Measurements from ENCODE around the gene CCDC73.
"Not testable (repeated sequence)": the region's sequence is repeated elsewhere in the genome, so short reads cannot be mapped to it uniquely, and the experiment has no call there.

CCDC73 gene

DNA sequence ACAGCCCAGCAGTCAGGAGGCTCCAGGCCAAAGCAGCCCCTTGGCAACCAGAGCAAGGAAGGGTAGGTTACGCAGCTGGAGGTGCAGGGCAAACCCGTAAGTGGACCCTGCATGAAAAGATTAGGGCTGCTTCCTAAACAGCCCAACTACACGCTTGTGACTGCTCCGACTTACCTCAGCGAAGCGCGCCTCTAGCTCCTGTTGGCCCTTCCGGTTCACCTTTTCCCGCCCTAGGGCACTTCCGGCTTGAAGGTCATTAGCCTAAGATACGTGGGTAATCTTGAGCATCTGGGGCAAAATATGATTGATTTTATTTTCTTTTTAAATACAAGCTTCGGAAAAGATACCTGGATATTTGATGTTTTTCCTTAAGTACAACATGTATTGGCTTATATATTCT is at the start of gene CCDC73:
TSS of gene CCDC73 (minus strand) at position 224 of the 400 bp plus-strand sequence. CDS start 34,419 bp downstream, outside the sequence.
- no peak for DNase-seq (ENCODE audit: low read depth)

DNA sequence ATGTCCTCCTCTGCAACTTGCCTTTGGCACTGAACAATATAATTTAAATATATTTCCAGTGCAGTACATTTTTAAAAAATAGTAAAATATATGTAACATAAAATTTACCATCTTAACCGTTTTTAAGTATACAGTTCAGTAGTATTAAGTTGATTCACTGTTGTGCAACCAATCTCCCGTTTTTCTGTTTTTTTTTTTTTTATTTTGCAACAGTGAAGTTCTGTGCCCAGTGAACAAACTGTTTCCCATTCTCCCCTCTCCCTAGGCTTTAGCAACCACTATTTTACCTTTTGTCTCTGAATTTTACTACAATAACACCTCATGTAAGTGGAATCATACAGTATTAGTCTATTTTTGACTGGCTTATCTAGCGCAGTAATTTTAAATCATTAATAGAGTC is 49.1 kb upstream of the CCDC73 start:
- no peak for DNase-seq (ENCODE audit: low read depth)

- DNase-seq (ENCODE audit: low read depth) = no peak
These were observed 46.1 kb upstream of the CCDC73 start for GRCh38 chr11:32840587-32840986.

- no peak for DNase-seq (ENCODE audit: low read depth)
These were observed 44.8 kb upstream of the CCDC73 start for GRCh38 chr11:32839308-32839707.

DNA sequence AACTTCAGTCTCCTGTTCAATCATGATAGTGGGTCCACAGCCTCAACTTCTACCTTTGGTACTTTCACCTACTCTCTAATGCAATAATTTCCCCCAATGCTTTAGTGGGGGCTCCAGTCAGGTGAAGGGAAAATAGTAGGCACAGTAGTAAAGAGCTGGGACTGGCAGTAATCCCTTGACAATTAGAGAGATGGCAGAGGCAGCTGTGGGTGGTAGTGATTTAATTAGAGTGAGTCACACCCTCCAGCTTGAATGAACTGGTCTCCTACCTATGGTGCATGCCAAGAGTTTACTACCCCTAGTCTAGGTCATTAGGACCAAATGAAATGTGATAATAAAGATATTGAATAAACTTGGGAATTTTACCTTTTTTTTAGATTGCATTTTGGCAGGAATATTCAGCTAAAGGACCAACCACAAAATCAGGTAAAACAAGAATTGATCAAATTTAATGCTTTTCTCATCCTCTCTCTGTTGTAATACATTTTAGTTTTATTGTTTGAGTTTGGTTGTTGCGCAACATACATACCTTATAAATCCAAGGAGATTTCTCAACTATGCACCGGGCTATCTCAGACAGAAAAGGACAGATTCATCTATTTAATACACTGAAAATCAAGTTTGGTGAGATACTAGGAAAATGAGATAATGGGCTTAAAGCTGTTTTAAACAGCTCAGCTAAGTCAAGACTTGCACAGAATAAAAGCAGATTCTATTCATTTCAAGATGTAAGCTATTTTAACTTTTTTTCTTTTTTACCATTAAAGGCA is 44.2 kb upstream of the CCDC73 start:
- DNase-seq (ENCODE audit: low read depth) = peak; percentile 67

GRCh38 chr11:32836946-32837345 is 42.5 kb upstream of the CCDC73 start:
- no peak for DNase-seq (ENCODE audit: low read depth)

- no peak for DNase-seq (ENCODE audit: low read depth)
These were observed 39.5 kb upstream of the CCDC73 start for GRCh38 chr11:32833921-32834320.

DNA sequence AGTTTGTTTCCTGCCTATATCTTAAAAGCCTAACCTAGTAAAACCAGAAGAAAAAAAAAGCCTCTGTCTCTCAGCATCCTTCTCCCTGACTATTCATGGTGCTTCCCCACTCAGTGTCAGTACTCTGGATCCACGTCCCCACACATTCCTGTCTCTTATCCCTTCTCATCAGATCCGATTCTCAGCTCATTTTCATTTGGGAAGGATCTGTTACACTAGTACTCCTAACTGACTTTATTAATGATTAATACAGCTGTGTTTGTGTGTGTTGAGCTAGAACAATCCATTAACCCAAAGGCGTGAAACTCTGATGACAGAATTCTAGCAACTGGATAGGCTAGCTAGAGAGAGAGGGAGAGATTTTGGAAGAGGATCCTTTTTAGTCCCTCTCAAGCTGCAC is 36.8 kb upstream of the CCDC73 start:
- no peak for DNase-seq (ENCODE audit: low read depth)

GRCh38 chr11:32830796-32831195 is 36.3 kb upstream of the CCDC73 start:
- DNase-seq (ENCODE audit: low read depth) = no peak

DNA sequence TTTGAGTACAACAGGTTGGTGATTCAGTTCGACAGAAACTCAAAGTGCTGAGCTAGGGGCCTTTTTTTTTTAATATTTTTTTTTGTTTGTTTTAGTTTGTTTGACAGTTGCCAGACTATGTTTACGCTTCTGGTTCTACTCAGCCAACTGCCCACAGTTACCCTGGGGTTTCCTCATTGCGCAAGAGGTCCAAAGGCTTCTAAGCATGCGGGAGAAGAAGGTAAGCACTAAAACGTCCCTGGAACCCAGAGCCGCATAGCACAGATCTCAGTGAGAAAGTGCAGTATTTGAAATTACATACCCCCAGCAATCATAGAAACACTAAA is 35.9 kb upstream of the CCDC73 start:
- peak; percentile 73 for DNase-seq (ENCODE audit: low read depth)

DNA sequence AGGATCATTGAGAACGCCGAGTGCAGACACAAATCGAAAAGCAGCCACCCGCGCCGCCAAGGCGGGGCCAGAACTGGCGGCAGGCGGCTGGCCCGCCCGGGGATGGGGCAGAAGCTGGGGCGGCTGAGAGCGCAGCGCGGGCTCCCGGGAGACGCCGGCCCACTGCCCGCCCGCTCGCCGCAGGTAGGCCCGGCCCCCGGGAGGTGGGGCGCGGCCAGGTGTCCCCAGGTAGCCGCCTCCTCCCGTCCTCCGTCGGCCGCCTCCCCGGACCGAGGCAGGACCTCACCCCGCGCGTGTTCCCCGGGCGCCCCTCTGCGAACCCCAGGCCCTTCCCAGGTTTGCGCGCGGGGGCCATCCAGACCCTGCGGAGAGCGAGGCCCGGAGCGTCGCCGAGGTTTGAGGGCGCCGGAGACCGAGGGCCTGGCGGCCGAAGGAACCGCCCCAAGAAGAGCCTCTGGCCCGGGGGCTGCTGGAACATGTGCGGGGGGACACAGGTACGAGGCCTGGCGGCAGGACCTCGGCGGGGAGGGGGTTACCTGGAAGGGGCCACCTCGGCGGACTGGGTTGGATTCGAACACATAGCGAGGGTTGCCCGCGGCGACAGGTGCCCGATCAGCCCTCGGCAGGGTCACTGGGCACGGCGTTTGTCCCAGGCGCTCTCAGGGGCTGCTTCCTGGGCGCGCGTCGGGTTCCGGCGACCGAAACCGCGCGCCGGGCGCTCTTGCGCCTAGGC is 35.4 kb upstream of the CCDC73 start, which contains the start of gene PRRG4:
TSS of gene PRRG4 (plus strand) at position 248 of the 733 bp plus-strand sequence. CDS start 603 bp downstream, outside the sequence.
- no peak for DNase-seq (ENCODE audit: low read depth)

DNA sequence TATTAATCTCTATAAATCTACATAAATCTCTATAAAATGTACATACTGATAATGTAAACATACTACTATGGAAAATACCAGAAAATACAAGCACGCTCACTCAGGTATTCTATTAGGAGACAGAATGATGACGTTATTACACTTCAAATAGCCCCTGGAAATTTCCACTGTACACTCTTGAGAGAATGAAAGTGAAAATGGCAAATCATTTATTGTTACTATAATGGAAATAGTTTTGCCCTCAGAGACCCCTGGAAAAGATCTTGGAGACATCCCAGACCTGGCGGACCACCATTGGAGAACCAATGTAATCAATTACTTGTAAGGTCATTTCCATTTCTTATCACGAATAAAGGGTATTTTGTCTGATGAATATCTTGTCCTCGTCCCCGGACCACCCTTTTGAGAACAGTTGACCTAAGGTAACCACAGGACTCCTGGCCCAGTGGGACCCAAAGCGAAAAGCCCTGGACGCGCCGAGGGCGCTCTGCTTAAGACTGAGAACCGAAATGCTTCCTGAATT is 34.8 kb upstream of the CCDC73 start:
- DNase-seq (ENCODE audit: low read depth) = no peak

- DNase-seq (ENCODE audit: low read depth) = no peak
These were observed 32.8 kb upstream of the CCDC73 start for GRCh38 chr11:32827276-32827675.

DNA sequence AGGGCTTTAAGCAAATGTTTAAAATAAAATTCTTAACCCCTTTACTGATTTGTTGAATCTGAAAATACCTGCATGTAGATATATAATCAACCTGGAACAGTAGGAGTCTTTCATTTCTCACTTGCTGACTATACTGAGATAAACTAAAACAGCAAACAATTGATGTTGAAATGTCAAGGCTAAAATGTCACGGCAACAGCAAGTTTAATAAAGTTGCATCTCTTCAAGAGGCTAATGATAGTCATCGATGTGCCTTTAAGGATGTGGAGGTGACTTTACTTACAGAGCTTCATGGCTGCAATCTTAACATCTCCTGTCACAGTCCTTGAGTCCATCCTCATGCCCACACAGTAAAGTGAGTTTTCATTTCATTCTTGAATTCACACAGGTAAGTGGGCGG is 31.7 kb upstream of the CCDC73 start:
- no peak for DNase-seq (ENCODE audit: low read depth)

DNA sequence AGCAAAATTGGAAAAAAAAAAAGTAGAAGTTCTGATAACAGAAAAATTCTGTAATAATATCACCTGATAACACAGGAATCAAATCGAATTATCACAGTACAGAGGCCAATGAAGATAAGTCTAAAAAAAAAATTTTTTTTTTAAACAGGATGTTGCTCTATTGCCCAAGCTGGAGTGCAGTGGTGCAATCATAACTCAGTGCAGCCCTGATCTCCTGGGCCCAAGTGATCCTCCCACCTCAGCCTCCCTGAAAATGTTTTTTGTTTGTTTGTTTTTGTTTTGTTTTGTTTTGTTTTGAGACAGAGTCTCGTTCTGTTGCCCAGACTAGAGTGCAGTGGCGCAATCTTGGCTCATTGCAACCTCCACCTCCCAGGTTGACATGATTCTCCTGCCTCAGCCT is 29.2 kb upstream of the CCDC73 start:
- not testable (repeated sequence) for DNase-seq (ENCODE audit: low read depth)

- DNase-seq (ENCODE audit: low read depth) = no peak
These were observed 27.6 kb upstream of the CCDC73 start for GRCh38 chr11:32821917-32822560.

- peak; percentile 25 for DNase-seq (ENCODE audit: low read depth)
These were observed 27.1 kb upstream of the CCDC73 start for GRCh38 chr11:32821517-32821916.

- no peak for DNase-seq (ENCODE audit: low read depth)
These were observed 26.0 kb upstream of the CCDC73 start for GRCh38 chr11:32820497-32820896.

GRCh38 chr11:32819187-32819586 is 24.7 kb upstream of the CCDC73 start:
- no peak for DNase-seq (ENCODE audit: low read depth)

- no peak for DNase-seq (ENCODE audit: low read depth)
These were observed 23.4 kb upstream of the CCDC73 start for GRCh38 chr11:32817852-32818183.

- DNase-seq (ENCODE audit: low read depth) = peak; percentile 36
These were observed 22.9 kb upstream of the CCDC73 start for GRCh38 chr11:32817181-32817851.

DNA sequence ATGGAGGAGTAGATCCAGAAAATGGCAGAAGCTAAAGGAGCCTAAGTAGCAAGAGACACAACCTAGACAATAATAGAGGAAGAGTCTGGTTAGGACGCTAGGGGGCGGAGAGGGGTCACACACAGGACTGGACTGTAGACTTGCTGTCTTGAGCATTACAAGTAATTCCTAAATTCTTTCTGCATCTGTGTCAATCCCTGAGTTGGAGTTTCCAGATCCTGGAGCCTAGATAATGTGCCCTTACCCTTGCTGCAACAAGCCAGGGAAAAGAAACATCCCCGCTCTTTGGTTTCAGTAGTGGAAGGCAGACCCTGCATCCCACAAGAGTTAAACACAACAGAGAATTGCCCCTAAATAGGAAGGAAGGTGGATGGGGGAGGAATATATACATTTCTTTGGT is 14.9 kb upstream of the CCDC73 start:
- peak; percentile 75 for DNase-seq (ENCODE audit: low read depth)
